ENCODE results near the gene FAM229B. TPM values are rescaled to one million over a fixed set of nuclear protein-coding genes. Genes with fewer than 3 reads are reported as not detected.

Gene FAM229B
- total and polyA plus RNA-seq, 2 of the 8 experiments (the other 6 are each of a cell fraction or from before 2014, with no cell fraction given) = 10.0 to 10.4 TPM

DNA sequence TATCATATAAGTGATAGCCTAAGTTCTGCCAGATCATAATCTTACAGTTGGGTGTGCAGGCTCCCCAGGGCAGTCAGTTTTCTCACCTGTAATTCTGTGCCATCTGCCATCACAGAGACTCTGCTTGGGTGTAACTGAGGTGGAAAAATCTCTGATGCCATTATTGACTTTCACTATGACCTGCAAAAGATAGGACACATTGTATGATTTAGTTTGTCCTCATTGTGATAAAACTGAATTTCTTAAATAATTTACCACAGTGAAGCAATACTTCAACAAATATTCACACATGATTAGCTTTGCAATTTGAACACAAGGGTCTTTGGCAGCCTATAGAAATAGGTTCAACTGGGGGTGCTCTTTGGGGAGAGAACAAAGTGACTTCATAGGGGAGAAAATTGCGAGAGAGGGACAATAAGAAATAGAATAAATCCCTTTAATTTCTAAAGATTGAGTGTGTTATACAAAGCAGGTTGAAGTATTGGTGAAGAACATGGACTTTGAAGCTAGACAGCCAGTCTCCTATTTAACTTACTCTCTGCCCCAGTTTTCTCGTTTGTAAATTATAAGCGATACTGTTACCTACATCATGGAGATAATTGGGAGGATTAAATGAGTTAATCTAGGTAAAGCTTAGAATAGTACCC lies 27.3 kb downstream of the FAM229B start (continued):
- TF ChIP-seq CTCF (IDR thresholded peaks at IDR 0.05; ENCODE audit: control extremely low read depth in 1 of 3, insufficient read depth in 1 of 3, low read depth in 1 of 3, low read length in 3 of 3) (no peak), POLR2A (IDR thresholded peaks at IDR 0.05; ENCODE audit: control extremely low read depth in 1 of 2, low read depth in 2 of 2, low read length in 2 of 2) (no peak), EGR1 (IDR thresholded peaks at IDR 0.05; ENCODE audit: borderline replicate concordance, low read depth, low read length) (no peak), ZNF274 (IDR thresholded peaks at IDR 0.05; ENCODE audit: borderline replicate concordance, extremely low read depth, low read length) (no peak), MAFK (IDR thresholded peaks at IDR 0.05; ENCODE audit: low read depth, low read length) (no peak), TAF7 (optimal IDR thresholded peaks at IDR 0.05; ENCODE audit: borderline replicate concordance, low read depth, low read length) (no peak), POU5F1 (IDR thresholded peaks at IDR 0.05; ENCODE audit: low read depth, low read length) (no peak), CREB1 (IDR thresholded peaks at IDR 0.05) (no peak), RNF2 (IDR thresholded peaks at IDR 0.05; ENCODE audit: borderline replicate concordance, low read depth, low read length, missing control alignments, poor library complexity, severe bottlenecking) (no peak)

All from H1 (cell line).